Tibial artery (tissue), 4 donors: Measurements from ENCODE around the gene PARP12.

Experiments
- DNase-seq, 2 donors: peaks; one replicate each; pipeline ENCODE4 v3.0.0-alpha.2; 2019
- H3K27ac ChIP-seq, 2 donors: fragments of 200-600 bp; sonication (generic) in 1 of 2; 1 replicate in 1 of 2; 2 replicates in 1 of 2; pipeline ENCODE4 v1.5.1; 2018 to 2019; ENCODE audit warnings: mild to moderate bottlenecking in 1 of 2
- H3K27me3 ChIP-seq, 2 donors: fragments of 200-600 bp; sonication (generic) in 1 of 2; one replicate each; pipeline versions ENCODE4 v1.5.1 to v1.6.0; 2016 to 2019
- H3K36me3 ChIP-seq, 3 donors: fragments of 200-600 bp; sonication (generic) in 2 of 3; one replicate each; pipeline ENCODE4 v1.5.1; 2016 to 2019; ENCODE audit warnings: mild to moderate bottlenecking in 2 of 3
- H3K4me1 ChIP-seq, 4 donors: fragments of 200-600 bp; sonication (generic) in 2 of 4; 1 replicate in 3 of 4; 2 replicates in 1 of 4; pipeline ENCODE4 v1.5.1; 2016 to 2019
- H3K4me3 ChIP-seq, 2 donors: fragments of 200-600 bp; sonication (generic) in 1 of 2; 1 replicate in 1 of 2; 2 replicates in 1 of 2; pipeline ENCODE4 v1.5.1; 2018 to 2019; ENCODE audit warnings: mild to moderate bottlenecking in 2 of 2
- H3K9me3 ChIP-seq, 3 donors: fragments of 200-600 bp; sonication (generic) in 1 of 3; one replicate each; pipeline ENCODE4 v1.5.1; 2016 to 2019
- CTCF ChIP-seq, 2 experiments: fragments of 200-600 bp in 1 of 2; fragments of 450-650 bp in 1 of 2; IDR thresholded peaks; one replicate each; pipeline ENCODE4 v1.5.1; 2017 to 2019; ENCODE audit warnings: antibody characterized with exemption in 2 of 2, mild to moderate bottlenecking in 1 of 2, moderate library complexity in 1 of 2
- intact Hi-C: fragments of 100-400 bp; cut with DNase I; formaldehyde crosslinking; loops from one replicate; pipeline ENCODE4 v1.15.0; 2023; ENCODE audit warnings: low total_unique reads

Gene PARP12

DNA sequence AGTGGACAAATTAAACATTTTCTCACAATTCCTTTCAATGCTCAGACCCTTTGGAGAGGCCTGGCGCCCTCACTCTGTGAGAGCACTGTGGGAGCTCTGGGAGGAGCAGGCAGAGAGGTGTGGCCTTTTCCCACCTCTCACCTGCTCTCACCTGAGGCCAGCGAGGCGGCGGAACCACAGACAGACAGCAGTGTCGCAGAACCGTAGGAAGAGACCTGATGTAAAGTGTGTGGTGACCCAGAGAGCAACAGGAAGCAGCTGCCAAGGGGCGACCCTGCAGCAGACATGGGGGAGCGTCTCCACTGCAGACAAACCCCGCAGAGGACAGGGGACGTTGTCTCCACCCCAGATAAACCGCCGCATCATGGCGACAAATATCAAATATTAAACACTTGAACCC is 15.6 kb upstream of the PARP12 start:
- no peaks in the 10 kb centered on the region for H3K36me3 ChIP-seq
- H3K4me3 ChIP-seq, result no peak overlapping the region
- H3K27me3 ChIP-seq, result no peaks in the 10 kb centered on the region
- no peak overlapping the region for H3K27ac ChIP-seq
- H3K4me1 ChIP-seq, result no peaks in the 10 kb centered on the region
- DNase-seq, result no peak
- no peaks in the 10 kb centered on the region for H3K9me3 ChIP-seq
- no peak for TF ChIP-seq CTCF (IDR thresholded peaks at IDR 0.05)
- intact Hi-C loops, result no loop called here

DNA sequence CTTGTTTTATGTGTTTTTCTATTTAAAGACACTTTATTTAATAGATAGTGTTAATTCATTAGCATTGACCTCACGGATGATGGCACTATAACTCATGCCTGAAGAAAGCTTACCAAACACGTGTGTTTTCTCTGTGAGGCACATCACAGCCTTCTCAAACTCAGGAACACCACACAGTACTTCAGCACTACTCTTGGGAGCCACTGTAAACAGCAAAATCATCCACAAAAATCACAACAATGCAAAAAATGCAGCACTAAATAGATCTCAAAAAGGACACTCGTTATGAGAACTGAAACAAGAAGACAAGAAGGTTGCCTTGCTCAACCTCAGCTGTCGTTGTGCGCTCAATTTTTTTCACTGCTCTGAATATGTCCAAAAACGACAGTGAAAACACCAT is 12.0 kb upstream of the PARP12 start:
- no peaks in the 10 kb centered on the region for H3K4me1 ChIP-seq
- no peaks in the 10 kb centered on the region for H3K27me3 ChIP-seq
- no peak overlapping the region for H3K27ac ChIP-seq
- H3K4me3 ChIP-seq, result no peak overlapping the region
- TF ChIP-seq CTCF (IDR thresholded peaks at IDR 0.05), result no peak
- no peaks in the 10 kb centered on the region for H3K9me3 ChIP-seq
- intact Hi-C loops, result no loop called here
- no peak for DNase-seq
- no peaks in the 10 kb centered on the region for H3K36me3 ChIP-seq

DNA sequence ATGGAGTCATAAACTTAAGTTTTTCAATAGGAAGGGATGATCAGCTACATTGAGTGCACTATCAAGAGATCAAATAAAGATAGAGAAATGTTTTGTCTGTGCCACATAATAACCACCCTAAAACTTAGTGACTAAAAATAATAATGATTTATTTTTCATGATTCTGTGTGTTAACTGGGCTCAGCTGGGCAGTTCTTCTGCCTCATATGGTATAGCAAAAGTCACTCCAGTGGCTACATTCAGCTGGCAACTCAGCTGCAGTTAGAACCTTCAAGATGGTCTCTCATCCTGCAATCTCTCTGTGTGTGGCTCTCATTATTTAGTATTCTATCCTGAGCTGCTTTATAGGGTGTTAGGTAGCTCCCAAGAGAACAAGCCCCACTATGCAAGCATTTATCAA is 7.8 kb upstream of the PARP12 start:
- peaks cover 0 to 23% (median 14%) of the 10 kb centered on the region in 3 donors for H3K9me3 ChIP-seq
- H3K4me3 ChIP-seq, result no peak overlapping the region
- no peaks in the 10 kb centered on the region for H3K36me3 ChIP-seq
- no peaks in the 10 kb centered on the region for H3K4me1 ChIP-seq
- H3K27me3 ChIP-seq, result no peaks in the 10 kb centered on the region
- TF ChIP-seq CTCF (IDR thresholded peaks at IDR 0.05), result no peak
- no peak overlapping the region for H3K27ac ChIP-seq
- DNase-seq, result no peak
- intact Hi-C loops, result no loop called here

- no peak overlapping the region for H3K4me3 ChIP-seq
- intact Hi-C loops, result no loop called here
- DNase-seq, result no peak
- peaks cover 0 to 23% (median 14%) of the 10 kb centered on the region in 3 donors for H3K9me3 ChIP-seq
- H3K4me1 ChIP-seq, result no peaks in the 10 kb centered on the region
- no peaks in the 10 kb centered on the region for H3K36me3 ChIP-seq
- TF ChIP-seq CTCF (IDR thresholded peaks at IDR 0.05), result no peak
- no peak overlapping the region for H3K27ac ChIP-seq
- no peaks in the 10 kb centered on the region for H3K27me3 ChIP-seq
Observed at GRCh38 chr7:140069298-140069949, 6.7 kb upstream of the PARP12 start.

GRCh38 chr7:140068033-140068432 is 5.3 kb upstream of the PARP12 start:
- DNase-seq, result no peak
- H3K4me3 ChIP-seq, result no peak overlapping the region
- no peaks in the 10 kb centered on the region for H3K36me3 ChIP-seq
- intact Hi-C loops, result no loop called here
- no peak for TF ChIP-seq CTCF (IDR thresholded peaks at IDR 0.05)
- H3K27me3 ChIP-seq, result no peaks in the 10 kb centered on the region
- H3K27ac ChIP-seq, result no peak overlapping the region
- H3K9me3 ChIP-seq, result peaks cover 0 to 23% (median 14%) of the 10 kb centered on the region in 3 donors
- no peaks in the 10 kb centered on the region for H3K4me1 ChIP-seq

GRCh38 chr7:140067052-140067451 is 4.3 kb upstream of the PARP12 start:
- Histone ChIP-seq H3K27me3 (no peaks in the 10 kb centered on the region), H3K4me1 (peaks cover 0 to 3% (median 2%) of the 10 kb centered on the region in 4 donors), H3K4me3 (no peak overlapping the region), H3K36me3 (no peaks in the 10 kb centered on the region), H3K27ac (no peak overlapping the region), H3K9me3 (peaks cover 0 to 23% (median 14%) of the 10 kb centered on the region in 3 donors)
- DNase-seq, result no peak
- TF ChIP-seq CTCF (IDR thresholded peaks at IDR 0.05), result no peak
- intact Hi-C loops, result no loop called here
